Neural cell (in vitro differentiated cells): ENCODE data around the gene TXNIP. TPM values are rescaled to one million over a fixed set of nuclear protein-coding genes. Genes with fewer than 3 reads are reported as not detected.

Source experiments
- H2AFZ ChIP-seq: fragments of 200-600, 300-800 bp; sonication (generic), shearing (Covaris generic); 2 replicates; pipeline ENCODE4 v1.6.0; 2014; ENCODE audit warnings: low read depth, mild to moderate bottlenecking, antibody characterized with exemption, low read length, moderate library complexity
- H3F3A ChIP-seq: fragments of 200-600 bp; shearing (Covaris generic); 2 replicates; pipeline ENCODE4 v1.6.1; 2016; ENCODE audit warnings: mild to moderate bottlenecking, moderate library complexity, mixed read lengths, antibody characterized with exemption, low read length; ENCODE audit not compliant: insufficient read depth, poor library complexity, severe bottlenecking
- H3K27ac ChIP-seq: fragments of 200-600, 300-800 bp; sonication (generic), shearing (Covaris generic); 2 replicates; pipeline ENCODE4 v1.5.1; 2014; ENCODE audit warnings: mild to moderate bottlenecking, low read length, moderate library complexity
- H3K27me3 ChIP-seq: fragments of 300-800, 200-600 bp; sonication (generic), shearing (Covaris generic); 2 replicates; pipeline ENCODE4 v1.6.0; 2014; ENCODE audit warnings: mild to moderate bottlenecking, low read depth, low read length, moderate library complexity; ENCODE audit not compliant: insufficient read depth
- H3K36me3 ChIP-seq: fragments of 300-800, 200-600 bp; sonication (generic), shearing (Covaris generic); 2 replicates; pipeline ENCODE4 v1.5.1; 2014; ENCODE audit warnings: mild to moderate bottlenecking, antibody characterized with exemption, low read length, moderate library complexity; ENCODE audit not compliant: insufficient read depth
- H3K4me2 ChIP-seq: fragments of 300-800, 200-600 bp; sonication (generic), shearing (Covaris generic); 2 replicates; pipeline ENCODE4 v1.6.0; 2014; ENCODE audit warnings: mild to moderate bottlenecking, low read length
- H3K4me3 ChIP-seq: fragments of 300-800, 200-600 bp; sonication (generic), shearing (Covaris generic); 2 replicates; pipeline ENCODE4 v1.5.1; 2014; ENCODE audit warnings: mild to moderate bottlenecking, low read length, moderate library complexity
- H3K79me2 ChIP-seq: fragments of 200-600 bp; shearing (Covaris generic); replicated peaks from 2 replicates; pipeline ENCODE4 v1.6.0; 2014; ENCODE audit warnings: mild to moderate bottlenecking, low read length, moderate library complexity; ENCODE audit not compliant: insufficient read depth
- H3K9ac ChIP-seq: fragments of 300-800, 200-600 bp; sonication (generic), shearing (Covaris generic); 2 replicates; pipeline ENCODE4 v1.6.1; 2016; ENCODE audit warnings: mild to moderate bottlenecking, low read length, mixed read lengths
- H3K9me2 ChIP-seq: fragments of 200-600 bp; shearing (Covaris generic); 2 replicates; pipeline ENCODE4 v1.6.1; 2016; ENCODE audit warnings: mild to moderate bottlenecking, low read length, mixed read lengths; ENCODE audit not compliant: insufficient read depth
- H3K9me3 ChIP-seq: fragments of 200-600, 300-800 bp; sonication (generic), shearing (Covaris generic); 2 replicates; pipeline ENCODE4 v1.6.1; 2016; ENCODE audit warnings: mild to moderate bottlenecking, mixed run types, low read length, moderate library complexity, mixed read lengths
- H4K20me1 ChIP-seq: fragments of 200-600 bp; shearing (Covaris generic); 2 replicates; pipeline ENCODE4 v1.6.1; 2016; ENCODE audit warnings: mild to moderate bottlenecking, mixed run types; ENCODE audit not compliant: insufficient read depth
- CTCF ChIP-seq: fragments of 450-650 bp; IDR thresholded peaks from 2 replicates; pipeline ENCODE4 v1.5.1; 2014; ENCODE audit warnings: antibody characterized with exemption, mild to moderate bottlenecking, moderate library complexity; ENCODE audit not compliant: poor library complexity, severe bottlenecking
- EP300 ChIP-seq: fragments of 450-650 bp; conservative IDR thresholded peaks from 2 replicates; pipeline ENCODE4 v1.6.1; 2014; ENCODE audit warnings: antibody characterized with exemption, mild to moderate bottlenecking, moderate library complexity; ENCODE audit not compliant: poor library complexity, severe bottlenecking
- EZH2 ChIP-seq: fragments of 200-600, 300-800 bp; shearing (Covaris generic), sonication (generic); IDR thresholded peaks from 2 replicates; pipeline ENCODE4 v1.6.1; 2014; ENCODE audit warnings: antibody characterized with exemption, low read length, borderline replicate concordance, mild to moderate bottlenecking; ENCODE audit not compliant: insufficient read depth, poor library complexity, severe bottlenecking
- MXI1 ChIP-seq: fragments of 450-650 bp; conservative IDR thresholded peaks from 2 replicates; pipeline ENCODE4 v1.6.1; 2014; ENCODE audit warnings: antibody characterized with exemption, mild to moderate bottlenecking; ENCODE audit not compliant: poor library complexity, severe bottlenecking
- POLR2AphosphoS5 ChIP-seq: IDR thresholded peaks from 2 replicates; pipeline ENCODE4 v1.6.1; 2012
- RAD21 ChIP-seq: fragments of 450-650 bp; conservative IDR thresholded peaks from 2 replicates; pipeline ENCODE4 v1.6.1; 2014; ENCODE audit warnings: antibody characterized with exemption, mild to moderate bottlenecking, moderate library complexity
- REST ChIP-seq: IDR thresholded peaks from 2 replicates; pipeline ENCODE4 v1.6.1; 2012; ENCODE audit warnings: borderline replicate concordance
- SMC3 ChIP-seq: fragments of 450-650 bp; conservative IDR thresholded peaks from 2 replicates; pipeline ENCODE4 v1.6.1; 2014; ENCODE audit warnings: antibody characterized with exemption, mild to moderate bottlenecking, moderate library complexity; ENCODE audit not compliant: poor library complexity
- TAF1 ChIP-seq: IDR thresholded peaks from 2 replicates; pipeline ENCODE4 v1.6.1; 2012; ENCODE audit warnings: low read depth
- polyA plus RNA-seq: library from polyadenylated mRNA; depleted of rRNA; stranded (reverse); fragments of >200 nt; gene quantifications from 2 replicates; pipeline ENCODE4 v1.2.3, GENCODE V29; 2014

TXNIP gene
- polyA plus RNA-seq, 1 donor from 2014 or later, result 140 TPM

- Histone ChIP-seq H3K4me3 (no peak overlapping the region), H3K27me3 (no peaks in the 10 kb centered on the region), H4K20me1 (no peaks in the 10 kb centered on the region), H3F3A (no peaks in the 10 kb centered on the region), H3K79me2 (no peaks in the 10 kb centered on the region), H3K36me3 (no peaks in the 10 kb centered on the region), H2AFZ (no peak overlapping the region), H3K9me3 (no peaks in the 10 kb centered on the region), H3K4me2 (no peak overlapping the region), H3K9ac (no peak overlapping the region), H3K27ac (no peak overlapping the region), H3K9me2 (no peaks in the 10 kb centered on the region)
- TF ChIP-seq TAF1 (no peak), MXI1 (no peak), REST (no peak), POLR2AphosphoS5 (no peak), CTCF (no peak), RAD21 (no peak), EZH2 (no peak), SMC3 (no peak), EP300 (no peak)
These were observed 21.2 kb downstream of the TXNIP start for GRCh38 chr1:145975216-145975615.

GRCh38 chr1:145974721-145975120 is 21.7 kb downstream of the TXNIP start:
- TF ChIP-seq TAF1, result no peak
- no peak for TF ChIP-seq SMC3
- TF ChIP-seq EZH2, result no peak
- TF ChIP-seq RAD21, result no peak
- TF ChIP-seq POLR2AphosphoS5, result no peak
- no peak for TF ChIP-seq MXI1
- no peaks in the 10 kb centered on the region for H4K20me1 ChIP-seq
- H3K36me3 ChIP-seq, result no peaks in the 10 kb centered on the region
- H3F3A ChIP-seq, result no peaks in the 10 kb centered on the region
- no peaks in the 10 kb centered on the region for H3K79me2 ChIP-seq
- H3K9me3 ChIP-seq, result no peaks in the 10 kb centered on the region
- no peaks in the 10 kb centered on the region for H3K27me3 ChIP-seq
- no peak overlapping the region for H3K27ac ChIP-seq
- no peak overlapping the region for H3K9ac ChIP-seq
- H2AFZ ChIP-seq, result no peak overlapping the region
- no peak overlapping the region for H3K4me3 ChIP-seq
- no peak overlapping the region for H3K4me2 ChIP-seq
- H3K9me2 ChIP-seq, result no peaks in the 10 kb centered on the region

GRCh38 chr1:145972580-145972979 is 23.8 kb downstream of the TXNIP start:
- Histone ChIP-seq H3K9ac (no peak overlapping the region), H3K9me3 (no peaks in the 10 kb centered on the region), H3K9me2 (no peaks in the 10 kb centered on the region), H3K4me2 (no peak overlapping the region), H3K27me3 (no peaks in the 10 kb centered on the region), H3F3A (no peaks in the 10 kb centered on the region), H3K36me3 (no peaks in the 10 kb centered on the region), H3K27ac (no peak overlapping the region), H3K79me2 (no peaks in the 10 kb centered on the region), H3K4me3 (no peak overlapping the region), H2AFZ (no peak overlapping the region), H4K20me1 (no peaks in the 10 kb centered on the region)
- TF ChIP-seq EP300 (no peak), CTCF (no peak), REST (no peak), RAD21 (no peak), POLR2AphosphoS5 (no peak), EZH2 (no peak), TAF1 (no peak), SMC3 (no peak), MXI1 (no peak)
